NCI-H2196 treated with DMSO at 0.1 percent for 48 hours (cell line): Measurements from ENCODE around the gene SH3PXD2A.
"Not testable (repeated sequence)": the region's sequence is repeated elsewhere in the genome, so short reads cannot be mapped to it uniquely, and the experiment has no call there.

Source experiments
- DNase-seq: peaks from one replicate; lab custom pipeline; 2025; ENCODE audit not compliant: unreplicated experiment; lab: John Stamatoyannopoulos, UW

The SH3PXD2A gene

GRCh38 chr10:103814626-103815370 lies 40.6 kb downstream of the SH3PXD2A start:
- no peak for DNase-seq

GRCh38 chr10:103814105-103814504 lies 41.3 kb downstream of the SH3PXD2A start:
- no peak for DNase-seq

GRCh38 chr10:103813312-103813711 lies 42.1 kb downstream of the SH3PXD2A start:
- not testable (repeated sequence) for DNase-seq

- no peak for DNase-seq
Observed at GRCh38 chr10:103812432-103812831, 42.9 kb downstream of the SH3PXD2A start.

- DNase-seq, result no peak
Observed at GRCh38 chr10:103812004-103812403, 43.4 kb downstream of the SH3PXD2A start.

- DNase-seq, result no peak
Observed at GRCh38 chr10:103811463-103811862, 43.9 kb downstream of the SH3PXD2A start.

GRCh38 chr10:103808780-103809179 lies 46.6 kb downstream of the SH3PXD2A start:
- DNase-seq, result no peak

- no peak for DNase-seq
Observed at GRCh38 chr10:103807996-103808395, 47.4 kb downstream of the SH3PXD2A start.

- DNase-seq, result no peak
Observed at GRCh38 chr10:103806395-103807187, 48.8 kb downstream of the SH3PXD2A start.

- no peak for DNase-seq
Observed at GRCh38 chr10:103805781-103806180, 49.6 kb downstream of the SH3PXD2A start.

GRCh38 chr10:103804871-103805270 lies 50.5 kb downstream of the SH3PXD2A start:
- DNase-seq, result no peak

- no peak for DNase-seq
Observed at GRCh38 chr10:103803941-103804340, 51.4 kb downstream of the SH3PXD2A start.

- DNase-seq, result no peak
Observed at GRCh38 chr10:103802637-103803353, 52.6 kb downstream of the SH3PXD2A start.

- DNase-seq, result no peak
Observed at GRCh38 chr10:103802081-103802480, 53.3 kb downstream of the SH3PXD2A start.

- no peak for DNase-seq
Observed at GRCh38 chr10:103800789-103801540, 54.4 kb downstream of the SH3PXD2A start.

GRCh38 chr10:103800089-103800488 lies 55.3 kb downstream of the SH3PXD2A start:
- DNase-seq, result no peak

- no peak for DNase-seq
Observed at GRCh38 chr10:103799341-103799740, 56.0 kb downstream of the SH3PXD2A start.

GRCh38 chr10:103798511-103798910 lies 56.9 kb downstream of the SH3PXD2A start:
- no peak for DNase-seq

GRCh38 chr10:103797857-103798256 lies 57.5 kb downstream of the SH3PXD2A start:
- no peak for DNase-seq

GRCh38 chr10:103795634-103796270 lies 59.6 kb downstream of the SH3PXD2A start:
- no peak for DNase-seq
